HAP-1 (cell line): ENCODE measurements around the gene LRRC25.

Experiments
- DNase-seq, 2 experiments: peaks; one replicate each; pipeline ENCODE4 v3.0.0-alpha.2; 2016 to 2020; ENCODE audit warnings: low spot score in 2 of 2
- H3K27me3 ChIP-seq: fragments of 250-450 bp; sonication (Bioruptor Pico); 2 replicates; pipeline ENCODE4 v1.5.1; 2020; ENCODE audit warnings: low read depth, mild to moderate bottlenecking, moderate library complexity
- H3K36me3 ChIP-seq: fragments of 250-450 bp; sonication (Bioruptor Pico); replicated peaks from 2 replicates; pipeline ENCODE4 v1.5.1; 2020; ENCODE audit warnings: mild to moderate bottlenecking
- H3K4me1 ChIP-seq: fragments of 250-450 bp; sonication (Bioruptor Pico); 2 replicates; pipeline ENCODE4 v1.5.1; 2020; ENCODE audit warnings: mild to moderate bottlenecking
- H3K4me3 ChIP-seq: fragments of 250-450 bp; sonication (Bioruptor Pico); 2 replicates; pipeline ENCODE4 v1.5.1; 2020; ENCODE audit warnings: mild to moderate bottlenecking, moderate library complexity
- H3K9me3 ChIP-seq: fragments of 250-450 bp; sonication (Bioruptor Pico); 2 replicates; pipeline ENCODE4 v1.5.1; 2020; ENCODE audit warnings: mild to moderate bottlenecking, moderate library complexity
- in situ Hi-C: fragments of 300-500 bp; cut with MboI; formaldehyde crosslinking; loops from 3 replicates; pipeline ENCODE4 v1.14.3; 2020; ENCODE audit warnings: low sequenced_read_pairs, inconsistent platforms, mixed read lengths

The LRRC25 gene

GRCh38 chr19:18431351-18432197 lies 34.2 kb upstream of the LRRC25 start:
- Histone ChIP-seq H3K4me1 (peaks cover 7% of the 10 kb centered on the region), H3K9me3 (no peaks in the 10 kb centered on the region), H3K4me3 (no peak overlapping the region), H3K36me3 (peaks cover 31% of the 10 kb centered on the region), H3K27me3 (no peaks in the 10 kb centered on the region)
- in situ Hi-C loops: no loop called here
- DNase-seq: no peak

GRCh38 chr19:18430417-18431144 lies 33.2 kb upstream of the LRRC25 start:
- no peak for DNase-seq
- in situ Hi-C loops: no loop called here
- peaks cover 6% of the 10 kb centered on the region; the same call in 1 of the 2 replicates for H3K4me1 ChIP-seq

GRCh38 chr19:18429717-18430416 lies 32.4 kb upstream of the LRRC25 start:
- in situ Hi-C loops: no loop called here
- H3K36me3 ChIP-seq: peaks cover 16% of the 10 kb centered on the region
- peaks cover 6% of the 10 kb centered on the region; the same call in 1 of the 2 replicates for H3K4me1 ChIP-seq
- H3K9me3 ChIP-seq: no peaks in the 10 kb centered on the region
- H3K27me3 ChIP-seq: no peaks in the 10 kb centered on the region
- no peak overlapping the region for H3K4me3 ChIP-seq
- no peak for DNase-seq

More at GRCh38 chr19:18430417-18431144, 33.2 kb upstream of the LRRC25 start:
- Histone ChIP-seq H3K9me3 (no peaks in the 10 kb centered on the region), H3K36me3 (peaks cover 21% of the 10 kb centered on the region), H3K4me3 (no peak overlapping the region), H3K27me3 (no peaks in the 10 kb centered on the region)

GRCh38 chr19:18428787-18429674 lies 31.6 kb upstream of the LRRC25 start:
- in situ Hi-C loops: no loop called here
- DNase-seq: peak; percentile 39 to 81
- no peaks in the 10 kb centered on the region for H3K9me3 ChIP-seq
- H3K36me3 ChIP-seq: peaks cover 8% of the 10 kb centered on the region
- peaks cover 6% of the 10 kb centered on the region; the same call in 1 of the 2 replicates for H3K4me1 ChIP-seq
- no peak overlapping the region for H3K4me3 ChIP-seq
- H3K27me3 ChIP-seq: no peaks in the 10 kb centered on the region

- in situ Hi-C loops: no loop called here
- peaks cover 6% of the 10 kb centered on the region; the same call in 1 of the 2 replicates for H3K4me1 ChIP-seq
- DNase-seq: no peak
These were observed 30.9 kb upstream of the LRRC25 start for GRCh38 chr19:18428173-18428786.

GRCh38 chr19:18427743-18428113 lies 30.3 kb upstream of the LRRC25 start:
- DNase-seq: no peak
- H3K4me1 ChIP-seq: peaks cover 6% of the 10 kb centered on the region; the same call in 1 of the 2 replicates
- H3K4me3 ChIP-seq: no peak overlapping the region
- H3K9me3 ChIP-seq: no peaks in the 10 kb centered on the region
- H3K27me3 ChIP-seq: no peaks in the 10 kb centered on the region
- in situ Hi-C loops: no loop called here
- peaks cover 4% of the 10 kb centered on the region for H3K36me3 ChIP-seq

More at GRCh38 chr19:18428173-18428786, 30.9 kb upstream of the LRRC25 start:
- Histone ChIP-seq H3K36me3 (peaks cover 7% of the 10 kb centered on the region), H3K9me3 (no peaks in the 10 kb centered on the region), H3K27me3 (no peaks in the 10 kb centered on the region), H3K4me3 (no peak overlapping the region)

GRCh38 chr19:18427080-18427742 lies 29.8 kb upstream of the LRRC25 start:
- in situ Hi-C loops: no loop called here
- no peak for DNase-seq
- H3K27me3 ChIP-seq: no peaks in the 10 kb centered on the region
- no peak overlapping the region for H3K4me3 ChIP-seq
- peaks cover 6% of the 10 kb centered on the region; the same call in 1 of the 2 replicates for H3K4me1 ChIP-seq
- H3K36me3 ChIP-seq: peaks cover 3% of the 10 kb centered on the region; the same call in 1 of the 2 replicates
- H3K9me3 ChIP-seq: no peaks in the 10 kb centered on the region

GRCh38 chr19:18426416-18426767 lies 29.0 kb upstream of the LRRC25 start:
- H3K27me3 ChIP-seq: no peaks in the 10 kb centered on the region
- H3K4me1 ChIP-seq: peaks cover 6% of the 10 kb centered on the region; the same call in 1 of the 2 replicates
- no peak for DNase-seq
- H3K4me3 ChIP-seq: no peak overlapping the region
- in situ Hi-C loops: no loop called here
- no peaks in the 10 kb centered on the region for H3K9me3 ChIP-seq
- H3K36me3 ChIP-seq: peaks cover 3% of the 10 kb centered on the region; the same call in 1 of the 2 replicates

GRCh38 chr19:18425515-18426415 lies 28.3 kb upstream of the LRRC25 start:
- Histone ChIP-seq H3K27me3 (no peaks in the 10 kb centered on the region), H3K4me3 (no peak overlapping the region), H3K4me1 (peaks cover 6% of the 10 kb centered on the region; the same call in 1 of the 2 replicates), H3K36me3 (peaks cover 3% of the 10 kb centered on the region; the same call in 1 of the 2 replicates), H3K9me3 (no peaks in the 10 kb centered on the region)
- no peak for DNase-seq
- in situ Hi-C loops: no loop called here

GRCh38 chr19:18424890-18425514 lies 27.6 kb upstream of the LRRC25 start:
- H3K4me1 ChIP-seq: peaks cover 8% of the 10 kb centered on the region
- H3K36me3 ChIP-seq: 0 out of 2 replicates have a peak, but pooled peaks cover 3% of the 10 kb centered on the region

More at GRCh38 chr19:18424890-18425514, 27.6 kb upstream of the LRRC25 start:
- in situ Hi-C loops: no loop called here
- H3K27me3 ChIP-seq: no peaks in the 10 kb centered on the region
- no peak for DNase-seq
- no peak overlapping the region for H3K4me3 ChIP-seq
- H3K9me3 ChIP-seq: no peaks in the 10 kb centered on the region
